ENCODE measurements around the gene DAAM1.

DAAM1 gene

GRCh38 chr14:59377991-59378601, 189.6 kb downstream of the DAAM1 start:
- no peak for DNase-seq

GRCh38 chr14:59389936-59390335, 201.5 kb downstream of the DAAM1 start:
- no peak for DNase-seq

GRCh38 chr14:59391388-59391787, 202.9 kb downstream of the DAAM1 start:
- no peak for DNase-seq

- DNase-seq = no peak
Measured at GRCh38 chr14:59394268-59394667, 205.8 kb downstream of the DAAM1 start.

DNA sequence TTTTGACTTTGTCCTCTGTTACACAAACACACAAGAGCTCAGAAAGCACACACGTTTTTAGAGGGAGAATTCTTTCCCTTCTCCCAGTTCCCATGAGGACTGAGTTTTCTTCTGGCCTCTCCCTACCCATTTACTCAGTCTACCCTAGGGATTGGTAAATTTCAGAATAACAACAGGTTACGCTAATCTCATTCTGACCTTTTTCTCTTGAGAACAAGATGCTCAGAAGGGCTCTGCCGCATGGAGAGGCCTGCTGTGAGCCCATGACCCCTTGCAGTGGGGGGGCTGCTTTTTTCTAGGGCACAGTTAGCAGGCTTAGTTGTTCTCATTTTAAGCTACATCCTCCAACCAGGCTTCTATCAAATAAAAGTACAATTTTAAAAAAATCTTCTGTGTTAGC, 207.2 kb downstream of the DAAM1 start:
- DNase-seq = no peak

GRCh38 chr14:59398841-59399240, 210.4 kb downstream of the DAAM1 start:
- no peak for DNase-seq

DNA sequence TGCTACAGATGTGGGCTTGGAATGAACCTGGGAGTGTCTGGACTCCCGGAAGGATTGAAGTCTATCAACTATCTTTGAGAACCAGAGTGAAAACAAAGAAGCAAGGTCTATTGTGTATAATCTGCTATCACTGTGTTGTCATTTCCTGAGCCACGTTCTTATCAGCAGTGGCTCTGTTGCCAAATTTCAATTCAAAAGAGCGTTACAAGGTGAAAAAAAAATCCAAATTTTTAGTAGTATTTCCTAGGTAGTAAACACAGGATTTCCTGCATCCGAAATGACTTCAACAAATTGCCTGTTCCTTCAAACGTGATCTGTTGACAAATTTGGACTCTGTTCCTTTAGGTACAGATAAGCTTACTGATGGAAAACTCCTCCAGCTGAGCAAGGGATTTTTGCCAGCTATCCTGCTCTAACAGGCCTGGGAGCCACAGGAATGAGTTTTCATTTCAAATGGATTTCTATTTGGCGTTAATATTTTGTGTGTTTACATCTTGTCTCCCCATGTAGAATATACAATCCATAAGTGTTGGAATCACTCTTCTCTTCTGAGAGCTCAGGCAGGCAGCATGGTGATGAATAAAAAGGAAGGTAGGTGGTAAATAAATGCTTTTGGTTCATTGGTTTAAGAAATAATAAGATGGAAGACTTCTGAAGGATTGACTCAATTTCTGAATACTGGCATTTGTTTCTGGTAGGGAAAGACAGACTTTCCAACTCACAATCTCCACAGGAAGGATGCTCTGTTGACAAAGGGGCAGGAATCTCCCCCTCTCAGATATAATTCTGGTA, 218.2 kb downstream of the DAAM1 start:
- no peak for DNase-seq

DNA sequence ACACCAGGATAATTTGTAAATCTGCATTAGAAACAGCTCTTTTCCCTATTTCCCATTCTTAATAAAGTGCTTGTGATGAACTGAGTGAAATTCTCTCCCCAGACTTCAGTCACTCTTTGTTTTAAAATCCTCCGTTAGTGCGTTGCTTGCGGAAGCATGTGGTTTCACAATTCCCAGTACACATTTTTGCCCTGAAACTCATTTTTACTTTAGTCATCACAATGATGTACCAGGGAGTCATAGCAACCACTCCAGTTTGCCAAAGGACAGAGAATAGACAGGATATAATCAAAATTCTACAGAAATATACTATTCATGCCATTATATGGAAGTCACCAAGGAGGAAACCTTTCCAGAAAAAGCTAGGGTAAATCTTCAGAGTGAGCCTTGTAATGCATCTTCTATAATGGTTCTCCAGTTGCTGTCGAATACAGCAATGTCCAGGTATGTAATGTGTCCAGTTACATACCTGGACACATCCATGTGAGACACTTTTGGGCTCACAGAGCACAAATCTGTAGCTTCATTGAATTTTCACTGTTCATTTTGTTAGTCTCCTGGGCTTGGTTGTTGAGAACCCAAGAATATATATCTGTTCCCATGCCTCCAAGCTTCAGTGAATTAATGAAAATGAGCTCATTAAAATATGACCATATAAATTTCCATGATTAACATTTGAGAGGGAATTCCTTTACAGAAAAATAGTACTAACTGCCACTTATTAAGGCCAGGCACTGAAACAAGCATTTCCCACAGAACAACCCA, 219.0 kb downstream of the DAAM1 start:
- DNase-seq = no peak

- DNase-seq = no peak
Measured at GRCh38 chr14:59415836-59416602, 227.6 kb downstream of the DAAM1 start.

- DNase-seq = no peak
Measured at GRCh38 chr14:59417311-59417710, 228.8 kb downstream of the DAAM1 start.

DNA sequence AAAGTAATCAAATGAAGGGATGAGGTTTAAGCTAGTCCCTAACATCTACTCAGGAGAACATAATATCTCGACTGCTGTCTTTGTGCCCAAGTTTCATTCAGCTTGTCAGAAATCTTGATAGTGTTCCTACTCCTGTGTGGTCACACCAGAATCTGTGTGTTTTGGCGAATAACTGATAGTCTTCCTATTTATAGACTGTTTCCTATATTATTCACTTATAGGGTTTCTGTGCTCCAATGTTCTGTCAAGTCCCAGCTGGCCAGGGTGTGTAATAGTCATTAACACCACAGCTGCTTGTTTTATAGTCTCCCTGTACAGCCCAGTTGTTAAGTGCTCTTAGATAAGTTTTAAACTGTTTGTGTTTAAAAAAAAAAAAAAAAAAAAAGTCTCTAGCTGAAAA, 230.8 kb downstream of the DAAM1 start:
- no peak for DNase-seq

Data from right forelimb (tissue), 1 donor.